ENCODE results near the gene CDH13. TPM values are rescaled to one million over a fixed set of nuclear protein-coding genes. Genes with fewer than 3 reads are reported as not detected.

Gene CDH13
- total and polyA plus RNA-seq, 10 of the 15 experiments (the other 5 are each of a cell fraction or from before 2014, with no cell fraction given) = under 0.01 to 0.05 TPM; not detected in 8

DNA sequence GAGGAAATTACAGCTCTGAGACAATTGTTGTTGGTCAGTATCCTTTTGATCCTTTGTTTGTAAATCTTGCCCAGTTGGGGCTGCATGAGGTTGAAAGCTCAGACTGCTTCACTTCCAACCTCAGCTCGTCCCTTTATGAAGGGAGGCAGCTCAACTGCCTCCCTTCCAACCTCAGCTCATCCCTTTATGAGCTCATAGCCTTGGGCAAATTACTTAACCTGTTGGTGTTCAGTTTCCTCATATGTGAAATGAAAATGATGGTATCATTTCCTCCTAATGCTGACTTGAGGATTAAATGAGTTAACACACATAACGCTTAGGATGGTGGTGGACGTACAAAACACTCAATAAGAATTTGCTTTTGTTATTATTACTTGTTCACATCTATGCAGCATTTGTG lies 265.1 kb downstream of the CDH13 start:
- Histone ChIP-seq H3K4me2 (ENCODE audit: control insufficient read depth, insufficient read depth) (no peak overlapping the region), H3K4me3 (no peak overlapping the region), H3K4me1 (ENCODE audit: control insufficient read depth, insufficient read depth, low read length) (no peaks in the 10 kb centered on the region), H3K79me2 (ENCODE audit: control insufficient read depth, insufficient read depth, low read length) (no peaks in the 10 kb centered on the region), H4K20me1 (ENCODE audit: control insufficient read depth, insufficient read depth) (no peaks in the 10 kb centered on the region), H3K9ac (ENCODE audit: control insufficient read depth, insufficient read depth, low read length) (no peak overlapping the region), H3K36me3 (ENCODE audit: control insufficient read depth in 2 of 2, insufficient read depth in 2 of 2, low read length in 1 of 2) (no peaks in the 10 kb centered on the region), H3K9me3 (replicated peaks; ENCODE audit: control insufficient read depth, insufficient read depth, low read length) (no peaks in the 10 kb centered on the region), H3K27me3 (replicated peaks in 1 of 2; ENCODE audit: control insufficient read depth in 2 of 2, insufficient read depth in 2 of 2, low read length in 1 of 2) (no peaks in the 10 kb centered on the region; a peak in 1 of 4 replicates), H2AFZ (ENCODE audit: control insufficient read depth, low read depth, low read length) (no peak overlapping the region), H3K27ac (ENCODE audit: control insufficient read depth, insufficient read depth) (no peak overlapping the region)
- intact Hi-C loops (cut with micrococcal nuclease; ENCODE audit: unreplicated experiment) = no loop called here
- RAD21 ChIA-PET (ENCODE audit: unreplicated experiment) = no interaction called here
- no TSS peak for BruUV-seq (replicated peaks)
- no peak for FAIRE-seq
- in situ Hi-C loops (cut with MboI) = no loop called here
- no peak for TF ChIP-seq REST (IDR thresholded peaks at IDR 0.05; ENCODE audit: low read depth, low read length)
- TF ChIP-seq HSF1 (IDR thresholded peaks at IDR 0.05; ENCODE audit: low read depth, low read length) = no peak
- TF ChIP-seq EGR1 (IDR thresholded peaks at IDR 0.05; ENCODE audit: borderline replicate concordance in 1 of 2, low read depth in 2 of 2, low read length in 2 of 2) = no peak
- TF ChIP-seq CHD2 (IDR thresholded peaks at IDR 0.05; ENCODE audit: borderline replicate concordance, low read depth, low read length) = no peak
- TF ChIP-seq ATF7 (IDR thresholded peaks at IDR 0.05; ENCODE audit: low read depth) = no peak
- no peak for TF ChIP-seq ZBTB40 (IDR thresholded peaks at IDR 0.05; ENCODE audit: borderline replicate concordance)
- no peak for TF ChIP-seq POLR2A (IDR thresholded peaks at IDR 0.05; ENCODE audit: low read depth, low read length)
- TF ChIP-seq KLF5 (IDR thresholded peaks at IDR 0.05; ENCODE audit: partially characterized antibody) = no peak
- TF ChIP-seq, protein P1, sequence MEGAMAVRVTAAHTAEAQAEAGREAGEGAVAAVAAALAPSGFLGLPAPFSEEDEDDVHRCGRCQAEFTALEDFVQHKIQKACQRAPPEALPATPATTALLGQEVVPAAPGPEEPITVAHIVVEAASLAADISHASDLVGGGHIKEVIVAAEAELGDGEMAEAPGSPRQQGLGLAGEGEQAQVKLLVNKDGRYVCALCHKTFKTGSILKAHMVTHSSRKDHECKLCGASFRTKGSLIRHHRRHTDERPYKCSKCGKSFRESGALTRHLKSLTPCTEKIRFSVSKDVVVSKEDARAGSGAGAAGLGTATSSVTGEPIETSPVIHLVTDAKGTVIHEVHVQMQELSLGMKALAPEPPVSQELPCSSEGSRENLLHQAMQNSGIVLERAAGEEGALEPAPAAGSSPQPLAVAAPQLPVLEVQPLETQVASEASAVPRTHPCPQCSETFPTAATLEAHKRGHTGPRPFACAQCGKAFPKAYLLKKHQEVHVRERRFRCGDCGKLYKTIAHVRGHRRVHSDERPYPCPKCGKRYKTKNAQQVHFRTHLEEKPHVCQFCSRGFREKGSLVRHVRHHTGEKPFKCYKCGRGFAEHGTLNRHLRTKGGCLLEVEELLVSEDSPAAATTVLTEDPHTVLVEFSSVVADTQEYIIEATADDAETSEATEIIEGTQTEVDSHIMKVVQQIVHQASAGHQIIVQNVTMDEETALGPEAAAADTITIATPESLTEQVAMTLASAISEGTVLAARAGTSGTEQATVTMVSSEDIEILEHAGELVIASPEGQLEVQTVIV (IDR thresholded peaks at IDR 0.05; ENCODE audit: borderline replicate concordance, partially characterized antibody) = no peak
- no peak for TF ChIP-seq ETV6 (conservative IDR thresholded peaks at IDR 0.05 in 1 of 2, IDR thresholded peaks at IDR 0.05 in 1 of 2; ENCODE audit: borderline replicate concordance in 1 of 2, low read depth in 1 of 2)
- TF ChIP-seq ZZZ3 (IDR thresholded peaks at IDR 0.05; ENCODE audit: control insufficient read depth, insufficient read length, low read depth) = no peak
- DNase-seq (ENCODE audit: low read depth, low spot score) = no peak
- POLR2A ChIA-PET = no interaction called here
- ATAC-seq = no peak
- 23% methylated on average over 3 of the region's 3 CpGs for WGBS (ENCODE audit: insufficient coverage, insufficient replicate concordance, low lambda C conversion rate, missing lambda C conversion rate)
- CTCF ChIA-PET = no interaction called here
- SMC1A ChIA-PET (ENCODE audit: uncharacterized antibody, unreplicated experiment) = no interaction called here
